CD14-positive monocyte (primary cell): Measurements from ENCODE around the gene CACNA1E. TPM values are rescaled to one million over a fixed set of nuclear protein-coding genes. Genes with fewer than 3 reads are reported as not detected.

Experiments used
- DNase-seq, 3 donors: peaks; one replicate each; pipeline ENCODE4 v3.0.0-alpha.2; 2011 to 2022
- H2AFZ ChIP-seq: 2 replicates; pipeline ENCODE4 v1.6.0; 2012; ENCODE audit warnings: mild to moderate bottlenecking, low read depth, low read length, inconsistent platforms; ENCODE audit not compliant: insufficient read depth, poor library complexity, severe bottlenecking
- H3K27ac ChIP-seq, 2 donors: 1 replicate in 1 of 2; 2 replicates in 1 of 2; pipeline ENCODE4 v1.5.1; 2012 to 2013; ENCODE audit warnings: low read length in 2 of 2, control low read depth in 1 of 2, inconsistent platforms in 1 of 2, low read depth in 1 of 2, mild to moderate bottlenecking in 1 of 2
- H3K27me3 ChIP-seq, 2 donors: one replicate each; pipeline versions ENCODE4 v1.6.0 to v1.6.1; 2011 to 2013; ENCODE audit warnings: low read length in 2 of 2; ENCODE audit not compliant: control insufficient read depth in 2 of 2, insufficient read depth in 2 of 2
- H3K36me3 ChIP-seq, 2 donors: replicated peaks in 1 of 2; 1 replicate in 1 of 2; 2 replicates in 1 of 2; pipeline versions ENCODE4 v1.5.1 to v1.6.1; 2012 to 2013; ENCODE audit warnings: low read length in 2 of 2, control low read depth in 1 of 2, inconsistent platforms in 1 of 2, mild to moderate bottlenecking in 1 of 2; ENCODE audit not compliant: insufficient read depth in 2 of 2, control insufficient read depth in 1 of 2
- H3K4me1 ChIP-seq, 2 donors: 1 replicate in 1 of 2; 2 replicates in 1 of 2; pipeline versions ENCODE4 v1.5.1 to v1.6.1; 2012 to 2013; ENCODE audit warnings: low read length in 2 of 2, control low read depth in 1 of 2, inconsistent platforms in 1 of 2, mild to moderate bottlenecking in 1 of 2, moderate library complexity in 1 of 2; ENCODE audit not compliant: insufficient read depth in 2 of 2, control insufficient read depth in 1 of 2
- H3K4me2 ChIP-seq: replicated peaks from 2 replicates; pipeline ENCODE3; 2012; ENCODE audit warnings: low read length, moderate library complexity, mild to moderate bottlenecking; ENCODE audit not compliant: poor library complexity, severe bottlenecking; ENCODE audit errors: extremely low read depth
- H3K4me3 ChIP-seq, 3 experiments: fragments of 200-600 bp in 1 of 3; sonication (generic) in 1 of 3; replicated peaks in 1 of 3; 1 replicate in 2 of 3; 2 replicates in 1 of 3; pipeline ENCODE4 v1.5.1; 2011 to 2013; ENCODE audit warnings: low read length in 3 of 3, mild to moderate bottlenecking in 3 of 3, control low read depth in 2 of 3, low read depth in 2 of 3, inconsistent platforms in 1 of 3, moderate library complexity in 1 of 3
- H3K79me2 ChIP-seq: 2 replicates; pipeline ENCODE4 v1.6.0; 2012; ENCODE audit warnings: mild to moderate bottlenecking, control low read depth, inconsistent platforms, low read length, moderate library complexity; ENCODE audit not compliant: insufficient read depth
- H3K9ac ChIP-seq: 2 replicates; pipeline ENCODE4 v1.6.0; 2017; ENCODE audit warnings: low read length, mild to moderate bottlenecking; ENCODE audit not compliant: insufficient read depth, poor library complexity, severe bottlenecking
- H3K9me3 ChIP-seq, 2 donors: replicated peaks in 1 of 2; 1 replicate in 1 of 2; 2 replicates in 1 of 2; pipeline versions ENCODE4 v1.5.1 to v1.6.1; 2012 to 2013; ENCODE audit warnings: low read length in 2 of 2, control low read depth in 1 of 2; ENCODE audit not compliant: control insufficient read depth in 1 of 2, insufficient read depth in 1 of 2
- H4K20me1 ChIP-seq: 2 replicates; pipeline ENCODE4 v1.6.0; 2012; ENCODE audit warnings: mild to moderate bottlenecking, low read length, control low read depth, moderate library complexity; ENCODE audit not compliant: insufficient read depth
- H3K27ac Mint-ChIP-seq, 7 donors: one replicate each; pipeline ENCODE4 v1.8.0; 2020; ENCODE audit warnings: mild to moderate bottlenecking in 7 of 7, mixed read lengths in 7 of 7, moderate library complexity in 6 of 7, inconsistent platforms in 2 of 7
- H3K27me3 Mint-ChIP-seq, 3 donors: one replicate each; pipeline ENCODE4 v1.8.0; 2021 to 2022; ENCODE audit warnings: low read depth in 3 of 3, mild to moderate bottlenecking in 3 of 3, mixed read lengths in 3 of 3, moderate library complexity in 3 of 3, inconsistent platforms in 1 of 3
- H3K36me3 Mint-ChIP-seq, 2 donors: one replicate each; pipeline ENCODE4 v1.8.0; 2020; ENCODE audit warnings: mixed read lengths in 2 of 2, inconsistent platforms in 1 of 2, mild to moderate bottlenecking in 1 of 2
- H3K4me1 Mint-ChIP-seq: one replicate; pipeline ENCODE4 v1.8.0; 2020; ENCODE audit warnings: mild to moderate bottlenecking, mixed read lengths
- H3K4me3 Mint-ChIP-seq, 2 donors: one replicate each; pipeline ENCODE4 v1.8.0; 2020; ENCODE audit warnings: mild to moderate bottlenecking in 2 of 2, mixed read lengths in 2 of 2, moderate library complexity in 1 of 2
- H3K9me3 Mint-ChIP-seq, 7 donors: one replicate each; pipeline ENCODE4 v1.8.0; 2020 to 2022; ENCODE audit warnings: mixed read lengths in 7 of 7, mild to moderate bottlenecking in 6 of 7, moderate library complexity in 6 of 7, inconsistent platforms in 2 of 7
- CTCF ChIP-seq: fragments of 200-600 bp; IDR thresholded peaks from one replicate; pipeline ENCODE4 v1.8.0; 2022; ENCODE audit warnings: antibody characterized with exemption, mild to moderate bottlenecking
- WGBS: methylation state at CpG from one replicate; pipeline ENCODE4 v1.1.5; 2013; ENCODE audit warnings: missing lambda C conversion rate; ENCODE audit not compliant: insufficient coverage; 5-methylcytosine and 5-hydroxymethylcytosine counted together
- intact Hi-C, 2 donors: fragments of 100-400 bp; cut with micrococcal nuclease; formaldehyde crosslinking; loops; one replicate each; pipeline versions ENCODE4 v1.15.0 to v1.15.1; 2023
- polyA plus RNA-seq, 3 donors: library from polyadenylated mRNA; depleted of rRNA in 1 of 3; unstranded in 2 of 3; stranded (reverse) in 1 of 3; fragments of 300-500 nt in 2 of 3; fragments of >200 nt in 1 of 3; fragmentation: Illumina TruSeq in 2 of 3; gene quantifications; 1 replicate in 2 of 3; 2 replicates in 1 of 3; pipeline ENCODE4 v1.2.3, GENCODE V29; 2012 to 2021

Gene CACNA1E
- polyA plus RNA-seq, 3 donors, result 0.04 TPM; not detected in 2

GRCh38 chr1:181816608-181817007 is 333.3 kb downstream of the CACNA1E start:
- no peak for TF ChIP-seq CTCF
- Histone ChIP-seq H3K4me2 (no peak overlapping the region), H3K9me3 (no peaks in the 10 kb centered on the region), H3K79me2 (no peaks in the 10 kb centered on the region), H4K20me1 (no peaks in the 10 kb centered on the region), H3K27ac (no peak overlapping the region), H3K4me3 (no peak overlapping the region), H3K9ac (no peak overlapping the region), H2AFZ (no peak overlapping the region), H3K4me1 (no peaks in the 10 kb centered on the region), H3K36me3 (no peaks in the 10 kb centered on the region), H3K27me3 (no peaks in the 10 kb centered on the region)
- Mint-ChIP-seq H3K4me1 (no peaks in the 10 kb centered on the region), H3K36me3 (no peaks in the 10 kb centered on the region), H3K27ac (no peak overlapping the region), H3K9me3 (peaks cover 0 to 7% (median 2%) of the 10 kb centered on the region in 7 donors), H3K27me3 (peaks cover 2 to 3% (median 2%) of the 10 kb centered on the region in 3 donors), H3K4me3 (no peak overlapping the region)
- intact Hi-C loops, result no loop called here
- DNase-seq, result no peak
- WGBS, result 88% methylated on average over 1 of the region's 4 CpGs

DNA sequence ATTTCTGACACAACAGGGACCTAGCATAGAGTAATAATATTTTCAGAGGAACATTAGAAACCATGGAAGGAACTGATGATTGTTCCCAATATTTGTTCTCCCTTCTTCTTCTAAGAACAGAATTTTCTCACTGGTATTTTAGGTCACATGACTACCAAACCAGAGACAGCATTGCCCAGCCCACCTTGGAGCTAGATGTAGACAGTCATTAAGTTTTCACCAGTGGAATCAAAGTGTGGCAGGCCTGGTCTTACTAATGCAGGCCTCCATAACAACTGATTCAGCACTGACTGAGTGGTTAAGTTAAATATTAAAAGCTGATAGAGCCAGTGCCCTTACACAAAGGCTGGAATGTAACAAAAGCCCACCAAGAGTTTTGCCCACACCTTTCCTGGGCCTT is 333.8 kb downstream of the CACNA1E start:
- no peaks in the 10 kb centered on the region for H3K4me1 ChIP-seq
- Mint-ChIP-seq H3K36me3 (no peaks in the 10 kb centered on the region), H3K4me1 (no peaks in the 10 kb centered on the region), H3K9me3 (peaks cover 0 to 7% (median 0%) of the 10 kb centered on the region in 7 donors), H3K27me3 (peaks cover 2 to 3% (median 2%) of the 10 kb centered on the region in 3 donors), H3K4me3 (no peak overlapping the region), H3K27ac (no peak overlapping the region)
- no peak overlapping the region for H3K4me3 ChIP-seq
- H3K36me3 ChIP-seq, result no peaks in the 10 kb centered on the region
- no peak for TF ChIP-seq CTCF
- intact Hi-C loops, result no loop called here
- no peak overlapping the region for H3K9ac ChIP-seq
- H3K27me3 ChIP-seq, result no peaks in the 10 kb centered on the region
- no peaks in the 10 kb centered on the region for H3K9me3 ChIP-seq
- no peak overlapping the region for H3K27ac ChIP-seq
- H3K79me2 ChIP-seq, result no peaks in the 10 kb centered on the region
- no peak overlapping the region for H3K4me2 ChIP-seq
- H4K20me1 ChIP-seq, result no peaks in the 10 kb centered on the region
- H2AFZ ChIP-seq, result no peak overlapping the region
- no peak for DNase-seq
